Stimulated activated CD8-positive, alpha-beta memory T cell treated with anti-CD3 and anti-CD28 coated beads, Interleukin-15, amount 100 ng/mL, for 48 hours (primary cell): ENCODE data around the gene COBL.

ENCODE experiments used
- DNase-seq, 2 donors: peaks; one replicate each; pipeline ENCODE4 v3.0.0-alpha.2; 2020; ENCODE audit warnings: low read depth in 2 of 2

The COBL gene

DNA sequence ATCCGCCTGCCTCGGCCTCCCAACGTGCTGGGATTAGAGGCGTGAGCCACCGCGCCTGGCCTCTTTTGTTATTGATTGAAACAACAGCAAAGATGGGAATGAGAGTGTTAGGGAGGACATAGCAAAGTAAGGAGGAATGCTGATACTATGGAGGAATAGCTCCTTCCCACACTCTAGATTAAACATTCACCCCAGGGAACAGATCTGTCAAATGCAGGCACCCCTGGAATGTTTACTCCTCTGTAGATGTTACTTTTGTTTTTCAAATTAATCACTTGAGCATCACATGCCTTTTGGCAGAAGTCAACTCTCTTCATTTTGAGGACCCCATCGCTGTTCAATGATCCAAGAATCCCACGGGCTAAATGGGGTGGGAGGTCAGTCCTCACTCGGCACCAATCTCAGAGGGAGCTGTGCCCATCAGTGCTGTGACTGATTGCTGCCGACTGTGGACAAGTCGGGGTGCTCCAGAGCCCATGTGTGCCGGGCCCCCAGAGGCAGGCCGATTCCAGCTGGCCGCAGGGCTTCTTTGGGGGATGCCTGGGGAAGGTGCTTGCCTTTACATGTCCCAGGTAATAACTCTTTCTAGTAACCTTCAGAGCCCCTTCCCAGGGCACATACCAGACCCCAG lies 10.2 kb upstream of the COBL start:
- no peak for DNase-seq

DNA sequence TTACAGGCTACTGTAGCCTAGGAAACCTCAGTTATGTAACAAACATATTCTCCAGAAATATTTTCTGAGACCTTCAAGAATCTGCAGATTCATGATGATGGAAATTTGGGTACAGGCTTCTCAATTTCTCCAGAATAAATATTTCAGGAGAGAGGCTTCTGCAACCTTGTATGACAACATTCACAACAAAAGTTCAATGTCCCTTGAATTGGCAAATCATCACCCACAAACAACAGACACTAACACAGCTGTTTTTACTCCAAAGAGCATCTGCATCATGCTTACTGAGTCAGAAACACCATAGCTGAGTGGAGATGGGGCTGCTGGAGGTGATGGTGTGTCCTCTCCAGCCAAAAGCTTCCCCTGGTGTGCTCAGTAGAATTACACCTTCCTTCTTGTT lies 9.3 kb upstream of the COBL start:
- DNase-seq, result no peak

DNA sequence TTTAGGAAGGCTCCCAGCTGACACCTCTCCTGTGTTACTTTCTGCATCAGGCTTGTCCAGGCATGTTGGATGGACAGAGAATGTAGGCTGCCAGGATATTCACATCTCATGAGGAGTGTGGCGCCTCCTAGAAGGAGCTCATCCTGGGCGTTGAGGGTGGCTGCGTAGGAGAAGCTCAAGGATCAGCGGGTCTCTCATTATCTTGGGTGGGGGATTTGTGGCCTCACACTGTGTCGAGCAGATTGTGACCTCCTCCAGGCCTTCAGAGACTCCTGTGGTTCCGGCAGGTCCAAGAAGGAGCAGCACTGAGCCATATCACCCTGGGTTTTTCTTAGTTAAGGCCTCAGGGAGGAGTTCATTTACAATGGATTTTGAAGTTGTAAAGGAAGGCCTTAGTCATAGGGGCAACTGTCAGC lies 8.7 kb upstream of the COBL start:
- no peak for DNase-seq

DNA sequence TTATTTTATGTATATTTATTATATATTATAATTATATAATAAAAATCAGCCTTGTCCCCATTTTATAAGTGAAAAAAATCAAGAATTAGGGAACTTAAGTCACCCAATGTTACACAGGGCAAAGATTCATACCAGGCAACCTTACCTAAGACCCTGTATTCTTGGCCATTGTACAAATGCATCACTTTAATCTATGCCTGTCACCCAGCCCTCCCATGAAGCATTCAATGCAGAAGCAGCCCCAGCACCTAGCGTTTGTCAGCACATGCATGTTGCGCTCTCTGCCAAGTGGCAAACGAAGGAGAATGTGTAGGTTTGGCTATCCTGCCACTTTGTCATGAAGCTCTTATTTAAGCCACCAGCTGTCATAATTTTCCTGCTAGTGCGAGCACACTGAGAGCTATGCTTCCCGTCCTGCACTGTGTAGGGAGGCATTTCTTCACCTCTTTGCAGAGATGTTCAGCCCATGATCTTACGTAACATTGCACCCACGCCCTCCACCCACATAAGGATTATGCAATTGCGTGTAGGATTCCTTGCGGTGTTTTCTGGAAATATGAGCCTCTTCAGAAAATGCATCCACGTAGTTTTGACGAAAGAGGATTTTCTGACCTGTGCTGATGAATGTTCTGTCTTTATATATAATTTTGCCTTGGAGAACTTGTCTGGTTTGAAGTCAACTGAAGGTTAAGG lies 7.7 kb upstream of the COBL start:
- DNase-seq, result no peak

DNA sequence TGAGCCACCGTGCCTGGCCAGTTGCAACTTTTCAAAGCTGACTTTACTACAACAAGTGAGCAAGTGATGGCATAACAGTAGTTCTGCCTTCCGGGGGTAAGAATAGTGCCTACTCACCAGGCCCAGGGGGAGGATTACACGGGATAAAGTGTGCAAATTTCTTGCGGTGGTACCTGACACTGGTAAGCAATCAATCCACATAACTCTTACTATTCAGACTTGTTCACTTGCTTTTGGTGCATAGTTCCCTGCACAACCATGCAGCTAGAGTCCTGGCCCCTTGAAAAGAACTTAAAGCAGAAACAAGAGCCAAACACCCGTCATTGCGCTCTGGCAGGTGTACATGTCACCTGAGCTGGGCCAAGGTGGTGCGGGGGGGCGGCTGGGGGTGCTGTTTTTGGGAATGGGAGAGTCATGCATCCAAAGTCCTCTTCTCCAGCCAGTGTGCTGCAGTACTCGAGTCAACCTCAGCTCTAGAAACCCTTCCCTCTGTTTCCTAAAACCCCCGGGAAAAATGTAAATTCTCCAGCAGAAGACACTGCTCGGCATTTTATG lies 5.4 kb upstream of the COBL start:
- no peak for DNase-seq

DNA sequence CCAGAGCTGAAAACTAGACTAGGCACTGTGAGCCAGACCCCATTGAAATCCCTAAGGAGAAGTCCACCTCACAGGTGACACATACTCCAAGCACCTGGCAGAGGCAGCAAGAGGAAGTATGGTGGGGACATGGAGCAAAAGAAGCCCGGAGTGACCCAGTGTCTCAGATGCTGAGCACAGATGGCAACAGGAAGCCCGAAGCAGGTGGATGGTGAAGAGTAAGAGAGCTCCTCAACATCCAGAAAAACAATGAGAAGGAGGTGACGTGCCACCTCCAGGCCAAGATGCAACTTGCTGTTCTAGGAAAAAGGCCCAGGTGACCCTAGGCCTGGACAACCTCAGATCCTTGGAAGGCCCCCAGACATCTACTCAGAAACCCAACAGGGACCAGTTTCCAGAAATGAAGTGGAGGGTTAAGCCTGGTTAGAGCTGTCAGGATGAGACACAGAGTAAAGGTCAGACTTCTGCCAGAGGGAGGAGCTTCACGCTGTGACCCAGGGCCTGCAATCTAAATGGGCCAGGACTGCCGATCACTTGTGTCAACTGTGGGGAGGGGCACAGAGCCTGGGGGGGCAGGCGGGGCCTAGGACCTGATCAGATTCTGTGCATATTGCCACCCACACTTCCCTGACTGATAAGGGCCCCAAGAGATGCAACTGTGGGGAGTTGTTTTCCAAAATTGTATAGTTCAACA lies 2.4 kb upstream of the COBL start:
- no peak for DNase-seq

DNA sequence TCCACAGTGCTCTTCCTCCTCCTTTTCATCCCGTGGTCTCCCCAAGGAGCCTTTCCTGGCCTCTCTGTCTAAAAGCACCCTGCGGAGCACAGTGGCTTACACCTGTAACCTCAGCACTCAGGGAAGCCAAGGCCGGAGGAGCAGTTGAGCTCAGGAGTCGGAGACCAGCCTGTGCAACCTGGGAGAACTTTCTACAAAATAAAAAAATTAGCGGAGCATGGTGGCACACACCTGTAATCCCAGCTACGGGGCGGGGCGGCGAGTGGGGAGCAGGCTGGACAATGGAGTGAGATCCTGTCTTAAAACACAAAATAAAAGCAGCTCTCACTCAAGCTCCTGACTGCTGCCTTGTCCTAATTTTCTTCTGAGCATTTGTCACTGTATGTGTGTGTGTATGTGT lies 1.4 kb upstream of the COBL start:
- no peak for DNase-seq

DNA sequence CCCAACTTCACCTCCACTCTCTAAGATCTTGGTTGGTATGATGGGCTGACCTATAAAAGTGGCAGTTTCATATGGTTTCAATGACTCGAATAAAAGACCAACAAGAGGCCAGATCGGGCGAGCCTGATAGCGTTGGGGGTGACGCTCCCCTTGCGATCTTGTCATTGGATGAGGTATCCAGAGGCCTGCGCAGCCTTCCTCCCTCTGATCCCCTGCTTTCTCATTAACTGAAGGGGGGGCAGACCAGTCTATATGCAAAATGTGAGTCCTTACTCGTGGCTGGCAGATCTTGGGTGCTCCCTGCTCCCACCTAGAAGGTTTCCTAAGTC lies 937 bp upstream of the COBL start:
- no peak for DNase-seq

DNA sequence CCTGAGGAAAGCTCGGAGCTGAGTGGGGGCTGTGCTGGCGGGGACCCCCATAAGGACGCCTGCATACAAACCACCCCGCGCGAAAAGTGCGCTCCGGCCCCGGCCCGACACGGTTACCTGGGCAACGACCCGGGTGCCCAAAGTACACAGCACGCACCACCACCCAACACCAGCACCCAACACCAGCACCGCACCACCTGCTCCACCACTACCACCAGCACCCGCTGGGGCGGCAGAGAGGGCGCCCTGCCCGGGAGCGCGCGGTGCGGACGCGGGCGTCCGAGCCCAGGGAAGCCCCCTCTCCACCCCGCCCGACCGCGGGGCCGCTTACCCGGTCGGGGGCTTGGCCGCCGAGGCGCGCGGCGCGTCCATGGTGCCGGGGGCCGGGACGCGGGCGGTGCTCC lies 345 bp downstream of the COBL start:
- DNase-seq, result no peak

DNA sequence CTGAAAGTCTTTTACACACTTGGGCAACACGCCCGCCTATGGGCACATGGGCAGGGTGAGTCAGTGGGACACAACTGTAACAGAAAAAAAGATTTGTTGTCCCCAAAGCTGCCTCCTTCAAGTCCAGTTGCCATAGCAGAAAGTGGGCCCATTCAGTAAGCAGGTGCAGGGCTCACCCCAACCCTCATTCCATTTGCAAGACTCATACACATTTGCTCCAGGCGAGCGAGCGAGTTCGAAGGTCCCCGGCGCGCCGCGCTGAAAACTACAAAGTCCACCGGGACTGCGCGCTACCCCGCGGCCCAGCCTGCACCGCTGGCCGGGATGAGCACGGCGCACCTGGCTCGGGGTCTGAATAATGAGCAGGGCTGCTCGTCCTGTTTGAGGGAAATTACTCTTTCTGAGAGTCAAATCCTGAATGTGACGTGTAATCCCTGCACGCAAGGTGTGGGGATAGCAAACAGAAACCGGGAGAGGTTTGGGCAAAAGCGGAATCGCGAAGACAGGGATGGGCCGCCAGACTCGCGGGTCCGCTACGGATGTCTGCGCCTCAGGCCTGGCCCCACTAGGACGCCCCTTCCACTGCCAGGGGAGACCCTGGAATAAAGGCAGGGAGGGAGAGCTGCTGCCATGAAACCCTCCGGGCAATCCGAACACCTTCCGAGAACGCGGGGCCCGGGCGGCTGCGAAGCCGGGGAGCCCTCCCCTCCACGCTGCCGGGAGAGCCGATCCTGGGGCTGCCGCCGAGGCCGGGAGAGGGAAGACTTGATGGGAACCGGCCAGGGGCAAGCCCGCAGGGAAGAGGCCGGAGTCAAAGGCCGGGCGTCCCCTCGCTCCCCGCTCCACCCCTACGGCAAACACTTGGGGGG lies 982 bp downstream of the COBL start:
- no peak for DNase-seq

DNA sequence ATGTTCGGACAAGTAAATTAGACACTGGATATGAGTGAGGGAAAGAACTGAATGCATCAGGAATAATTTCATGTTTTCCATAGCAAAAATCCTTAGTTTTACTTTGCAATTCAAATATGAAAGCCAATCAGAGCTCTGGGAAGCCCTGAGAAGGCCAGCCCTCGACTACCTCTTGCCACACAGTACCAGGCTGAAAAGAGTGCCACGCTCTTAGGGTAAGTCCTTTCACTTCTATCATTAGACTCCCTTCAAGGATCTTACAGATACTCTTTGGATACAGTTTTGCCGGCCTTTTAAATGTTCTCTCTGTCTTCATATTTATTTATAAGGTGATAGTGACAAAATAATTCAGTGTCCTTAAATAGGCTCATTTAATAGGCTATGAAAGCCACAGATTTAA lies 1.9 kb downstream of the COBL start:
- DNase-seq, result no peak

DNA sequence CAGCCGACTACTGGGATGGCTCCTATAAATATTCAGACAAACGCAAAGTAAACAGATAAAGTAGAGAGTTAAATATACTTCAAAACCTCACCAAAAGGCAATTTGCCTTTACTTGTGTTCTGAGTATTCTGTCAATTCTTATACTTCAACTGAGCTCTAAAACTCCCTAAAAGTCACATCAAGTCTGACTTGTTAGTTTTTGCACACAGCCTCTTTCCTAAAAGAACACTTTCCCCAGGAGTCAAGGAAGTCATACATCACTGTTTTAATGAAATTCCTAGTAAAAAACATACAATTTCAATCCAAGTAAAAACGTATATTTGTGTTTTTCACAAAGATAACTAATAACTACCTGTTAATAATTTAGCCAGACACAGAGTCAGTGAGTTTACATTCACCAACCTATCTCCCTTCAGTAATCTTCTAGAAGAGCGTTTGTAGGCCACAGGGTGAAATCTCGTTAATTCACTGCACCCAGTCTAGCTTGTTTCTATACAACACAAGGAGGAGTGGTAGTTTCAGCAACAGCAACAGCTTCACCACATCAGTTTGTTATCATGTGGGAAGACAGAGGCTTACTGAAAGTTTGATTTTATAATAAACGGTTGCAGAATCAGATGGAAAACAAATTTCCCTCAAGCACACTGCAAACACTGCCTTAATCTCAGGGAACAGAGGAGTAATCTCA lies 2.7 kb downstream of the COBL start:
- no peak for DNase-seq

DNA sequence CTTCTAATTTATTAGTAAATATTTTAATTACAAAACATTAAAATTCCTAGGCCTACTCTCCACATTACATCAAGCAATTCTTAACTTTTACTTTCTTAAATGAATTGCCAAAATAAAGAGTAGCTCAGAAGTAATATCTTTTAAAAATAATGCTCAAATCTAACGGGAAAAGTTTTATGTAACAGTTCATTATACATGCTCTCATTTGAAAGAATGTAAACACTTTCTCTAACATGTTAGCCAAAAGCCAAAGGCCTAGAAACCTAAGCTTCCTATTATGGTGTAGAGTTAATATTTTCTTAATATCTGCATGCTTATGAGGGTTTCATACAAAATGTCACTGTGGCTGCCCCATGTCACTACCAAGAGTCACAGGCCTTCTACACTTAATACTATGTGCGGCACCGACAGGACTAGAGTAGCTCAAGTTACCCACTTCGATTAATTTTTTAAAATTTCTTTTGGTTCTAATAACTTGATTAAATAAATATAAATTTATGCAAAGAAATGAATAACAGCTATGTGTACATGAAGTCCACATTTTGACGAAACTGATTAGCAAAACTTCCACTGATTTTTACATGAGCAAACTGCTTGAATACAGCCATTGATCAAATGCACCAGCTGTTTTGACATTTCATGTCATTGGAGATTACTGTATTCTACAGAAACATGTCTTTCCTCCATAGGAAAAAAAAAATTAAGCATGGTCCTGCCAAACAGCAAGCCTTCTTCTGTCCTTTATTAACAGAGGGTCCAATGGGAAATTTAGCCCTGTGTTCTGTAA lies 3.5 kb downstream of the COBL start:
- no peak for DNase-seq

DNA sequence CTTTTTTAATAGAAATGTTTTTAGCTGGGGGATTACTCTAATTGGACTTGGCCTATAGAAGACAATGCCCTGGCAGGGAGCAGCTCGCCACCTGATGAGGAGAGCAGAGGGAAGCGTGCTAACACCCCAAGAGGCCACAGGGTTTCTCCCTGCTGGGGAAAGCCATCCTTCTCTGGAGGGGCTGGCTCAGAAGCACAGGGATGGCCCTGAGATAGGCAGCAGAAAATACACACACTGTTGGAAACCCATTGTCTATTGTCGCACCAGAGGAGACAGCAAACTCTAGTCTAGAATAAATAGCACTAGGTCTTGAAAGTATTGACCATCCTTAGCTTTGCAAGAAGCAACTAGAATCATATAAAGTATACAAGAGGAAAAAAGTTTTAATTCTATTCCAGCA lies 5.4 kb downstream of the COBL start:
- no peak for DNase-seq

DNA sequence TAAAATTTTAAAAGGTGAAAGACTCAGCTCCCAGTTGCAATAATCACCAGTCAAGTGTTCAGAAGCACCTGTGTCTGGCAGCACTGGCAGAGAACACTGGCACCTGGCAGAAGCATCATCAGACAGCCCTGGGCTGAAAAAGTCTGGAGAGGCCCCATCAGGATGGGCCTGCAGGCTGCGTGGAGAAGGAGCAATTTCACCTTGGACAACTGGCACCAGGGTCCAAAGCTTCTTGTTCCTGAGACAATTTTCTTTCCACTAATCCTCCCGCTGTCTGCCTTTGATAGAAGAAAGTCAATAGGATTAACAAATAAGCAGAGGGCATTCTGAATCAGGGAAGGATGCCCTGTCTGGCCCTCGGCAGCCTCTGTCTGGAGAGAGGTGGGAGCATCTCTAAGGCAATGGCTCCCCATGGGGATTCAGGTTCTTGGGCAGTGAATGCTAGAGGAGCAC lies 6.5 kb downstream of the COBL start:
- no peak for DNase-seq

DNA sequence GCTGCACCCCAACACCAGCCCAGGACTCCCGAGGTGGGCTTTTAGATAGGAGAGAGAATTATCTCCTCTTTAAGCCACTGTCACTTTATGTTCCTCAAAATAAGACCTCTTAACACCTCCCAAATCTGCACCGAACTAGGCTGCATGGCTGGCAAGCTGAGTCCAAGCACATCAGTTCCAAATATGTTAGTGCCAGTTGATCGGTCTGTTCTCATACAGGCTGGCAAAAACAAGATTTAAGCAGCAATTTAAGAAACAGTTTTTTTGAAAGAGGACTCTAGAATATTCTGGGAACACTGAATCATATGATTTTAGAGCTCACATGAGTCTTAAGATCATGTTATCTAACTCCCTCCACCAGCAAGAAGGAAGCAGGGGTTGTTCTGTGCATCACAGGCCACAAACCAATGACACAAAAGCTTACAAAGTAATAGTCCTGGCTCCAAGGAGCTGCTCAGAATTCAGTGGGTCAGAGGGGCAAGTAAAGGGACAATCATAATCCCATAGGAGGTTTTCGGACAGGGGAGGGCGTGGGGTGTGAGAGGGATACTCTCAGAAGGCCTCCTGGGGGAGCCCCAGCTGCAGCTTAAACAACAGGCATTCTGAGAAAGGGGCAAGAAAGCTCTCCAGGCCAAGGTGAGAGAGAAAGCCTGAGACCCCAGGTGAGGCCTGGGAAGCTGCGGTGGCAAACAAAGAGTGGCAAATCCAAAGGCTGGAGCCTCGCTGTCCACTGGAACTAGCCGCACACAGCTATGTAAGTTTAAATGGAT lies 7.1 kb downstream of the COBL start:
- no peak for DNase-seq

DNA sequence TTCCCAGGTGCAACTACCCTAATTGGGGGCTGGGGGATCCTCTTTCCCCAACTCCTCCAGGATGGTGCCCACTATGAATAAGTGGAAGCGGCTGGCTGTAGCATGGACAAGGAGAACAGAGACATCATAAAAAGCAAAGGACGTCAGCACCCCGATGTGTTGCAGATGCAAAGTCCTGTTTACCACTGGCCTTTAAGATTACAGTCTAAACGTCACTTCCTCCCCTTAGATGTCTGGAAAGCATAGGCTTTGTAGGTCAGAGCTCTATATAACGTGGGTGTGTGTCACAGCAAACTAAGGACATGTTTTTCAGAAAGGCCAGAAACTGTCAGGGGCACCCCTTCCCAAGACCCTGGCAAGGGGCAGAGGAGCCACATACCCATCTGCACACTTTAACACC lies 7.9 kb downstream of the COBL start:
- no peak for DNase-seq

DNA sequence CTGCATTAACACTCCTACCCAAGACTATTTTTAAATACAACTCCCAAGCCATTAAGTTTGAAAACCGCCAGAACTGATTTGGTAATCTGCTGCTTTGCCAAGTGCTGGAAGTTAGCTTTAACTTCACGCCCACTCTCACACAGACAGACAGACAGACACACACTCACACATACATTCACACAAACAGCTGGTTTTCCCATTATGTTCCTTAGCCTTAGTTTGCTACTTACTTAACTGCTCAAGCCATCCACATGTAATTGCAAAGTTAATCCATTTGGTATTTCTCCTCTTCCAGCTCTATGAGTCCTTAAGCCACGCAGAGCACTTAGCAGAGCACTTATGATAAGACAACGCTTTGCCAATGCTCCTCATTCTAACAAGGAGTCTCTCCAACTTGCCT lies 8.3 kb downstream of the COBL start:
- no peak for DNase-seq

DNA sequence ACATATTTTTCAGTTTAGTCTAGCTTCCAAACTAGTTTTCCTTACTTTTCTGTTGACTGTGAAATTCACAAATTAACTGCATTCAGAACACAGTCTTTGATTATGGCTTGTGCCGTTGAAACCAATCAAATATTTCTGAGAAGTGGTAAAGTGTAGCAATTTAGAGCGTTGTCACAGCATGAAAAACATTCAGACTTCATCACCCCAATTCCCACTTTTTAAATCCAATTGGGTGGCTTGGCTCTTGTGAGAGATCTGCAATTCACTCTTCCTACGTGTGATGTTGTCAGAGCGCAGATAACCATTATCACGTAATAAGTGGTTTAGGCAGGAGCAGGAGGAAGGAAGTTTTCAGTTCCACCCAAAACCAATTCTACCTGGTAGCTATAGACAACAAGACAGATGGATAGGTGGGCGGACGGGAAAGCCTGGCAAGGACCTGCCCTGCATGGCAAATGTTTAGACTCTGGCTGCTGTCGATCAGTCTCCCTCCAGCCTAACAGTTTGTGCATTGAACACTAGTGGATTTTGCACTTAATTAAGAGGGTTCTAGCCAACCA lies 8.9 kb downstream of the COBL start:
- no peak for DNase-seq

DNA sequence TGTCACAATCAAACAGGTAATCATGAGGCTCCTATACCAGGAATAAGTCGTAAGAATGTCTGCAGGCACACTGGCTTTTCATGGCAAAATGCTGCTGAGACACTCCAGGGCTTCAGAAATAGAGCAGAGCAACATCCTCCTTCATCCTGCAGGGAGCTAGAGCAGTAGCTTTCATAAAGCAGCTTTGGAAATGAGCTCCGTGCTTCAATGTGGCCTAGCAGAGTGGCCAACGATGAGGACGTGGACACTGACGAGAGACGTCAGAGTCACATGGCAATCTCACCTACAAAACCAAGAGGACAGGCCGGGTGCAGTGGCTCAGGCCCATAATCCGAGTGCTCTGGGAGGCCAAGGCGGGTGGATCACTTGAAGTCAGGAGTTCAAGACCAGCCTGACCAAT lies 9.8 kb downstream of the COBL start:
- no peak for DNase-seq
